ENCODE measurements around the gene KLK13. TPM values are rescaled to one million over a fixed set of nuclear protein-coding genes. Genes with fewer than 3 reads are reported as not detected.
A peak's percentile ranks its signal among the peaks of the same experiment; 100 is the strongest.

Gene KLK13
- total RNA-seq, 2 donors from 2014 or later: 0.52 to 31.6 TPM

DNA sequence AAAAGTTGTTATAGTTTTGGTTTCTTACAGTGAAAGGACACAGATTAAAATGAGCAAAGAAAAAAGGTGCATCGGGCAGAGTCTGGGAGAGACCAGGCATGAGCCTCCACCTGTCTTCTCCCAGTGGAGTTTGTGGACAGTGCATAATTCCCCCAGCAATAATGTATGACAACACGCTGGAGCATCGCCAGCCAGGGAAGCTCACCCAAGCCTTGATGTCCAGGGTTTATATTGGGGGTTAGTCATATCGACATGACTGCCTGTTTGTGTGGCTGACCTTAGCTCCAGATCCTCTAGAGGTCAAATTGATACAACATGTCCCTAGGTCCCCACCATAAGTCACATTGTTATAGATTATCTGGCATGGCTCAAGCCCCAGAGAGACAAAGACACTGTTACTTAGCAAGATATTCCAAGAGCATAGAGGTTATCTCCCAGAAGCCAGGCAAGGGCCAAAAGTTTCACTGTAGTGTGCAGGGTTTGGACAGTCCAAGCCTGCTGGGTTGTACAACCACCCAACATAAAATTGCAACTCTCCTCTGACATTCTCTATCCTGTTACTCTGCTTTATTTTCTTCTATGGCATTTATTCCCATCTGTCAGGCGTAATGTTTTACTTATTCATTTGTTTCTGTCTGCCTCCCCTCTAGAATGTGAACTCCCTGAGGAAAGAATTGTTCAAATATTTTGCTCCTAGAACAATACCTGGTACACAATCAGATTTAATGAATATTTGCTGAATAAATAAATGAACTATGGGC lies 5.6 kb upstream of the KLK13 start:
- no peaks in the 10 kb centered on the region for H3K36me3 ChIP-seq (replicated peaks in 1 of 2; ENCODE audit: insufficient read depth in 1 of 2, low read depth in 2 of 2)
- H3K27ac ChIP-seq: no peak overlapping the region
- peaks cover 11% of the 10 kb centered on the region for H3K4me1 ChIP-seq
- intact Hi-C loops (cut with DNase I): no loop called here
- no peak overlapping the region for H3K4me3 ChIP-seq
- TF ChIP-seq, protein P1, sequence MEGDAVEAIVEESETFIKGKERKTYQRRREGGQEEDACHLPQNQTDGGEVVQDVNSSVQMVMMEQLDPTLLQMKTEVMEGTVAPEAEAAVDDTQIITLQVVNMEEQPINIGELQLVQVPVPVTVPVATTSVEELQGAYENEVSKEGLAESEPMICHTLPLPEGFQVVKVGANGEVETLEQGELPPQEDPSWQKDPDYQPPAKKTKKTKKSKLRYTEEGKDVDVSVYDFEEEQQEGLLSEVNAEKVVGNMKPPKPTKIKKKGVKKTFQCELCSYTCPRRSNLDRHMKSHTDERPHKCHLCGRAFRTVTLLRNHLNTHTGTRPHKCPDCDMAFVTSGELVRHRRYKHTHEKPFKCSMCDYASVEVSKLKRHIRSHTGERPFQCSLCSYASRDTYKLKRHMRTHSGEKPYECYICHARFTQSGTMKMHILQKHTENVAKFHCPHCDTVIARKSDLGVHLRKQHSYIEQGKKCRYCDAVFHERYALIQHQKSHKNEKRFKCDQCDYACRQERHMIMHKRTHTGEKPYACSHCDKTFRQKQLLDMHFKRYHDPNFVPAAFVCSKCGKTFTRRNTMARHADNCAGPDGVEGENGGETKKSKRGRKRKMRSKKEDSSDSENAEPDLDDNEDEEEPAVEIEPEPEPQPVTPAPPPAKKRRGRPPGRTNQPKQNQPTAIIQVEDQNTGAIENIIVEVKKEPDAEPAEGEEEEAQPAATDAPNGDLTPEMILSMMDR (IDR thresholded peaks at IDR 0.05): no peak
- no peaks in the 10 kb centered on the region for H3K27me3 ChIP-seq
- DNase-seq (no peak), ATAC-seq (no peak)
- H3K9me3 ChIP-seq: no peaks in the 10 kb centered on the region
- WGBS, 2 donors: 65 to 71% methylated on average over 5 of the region's 5 CpGs

DNA sequence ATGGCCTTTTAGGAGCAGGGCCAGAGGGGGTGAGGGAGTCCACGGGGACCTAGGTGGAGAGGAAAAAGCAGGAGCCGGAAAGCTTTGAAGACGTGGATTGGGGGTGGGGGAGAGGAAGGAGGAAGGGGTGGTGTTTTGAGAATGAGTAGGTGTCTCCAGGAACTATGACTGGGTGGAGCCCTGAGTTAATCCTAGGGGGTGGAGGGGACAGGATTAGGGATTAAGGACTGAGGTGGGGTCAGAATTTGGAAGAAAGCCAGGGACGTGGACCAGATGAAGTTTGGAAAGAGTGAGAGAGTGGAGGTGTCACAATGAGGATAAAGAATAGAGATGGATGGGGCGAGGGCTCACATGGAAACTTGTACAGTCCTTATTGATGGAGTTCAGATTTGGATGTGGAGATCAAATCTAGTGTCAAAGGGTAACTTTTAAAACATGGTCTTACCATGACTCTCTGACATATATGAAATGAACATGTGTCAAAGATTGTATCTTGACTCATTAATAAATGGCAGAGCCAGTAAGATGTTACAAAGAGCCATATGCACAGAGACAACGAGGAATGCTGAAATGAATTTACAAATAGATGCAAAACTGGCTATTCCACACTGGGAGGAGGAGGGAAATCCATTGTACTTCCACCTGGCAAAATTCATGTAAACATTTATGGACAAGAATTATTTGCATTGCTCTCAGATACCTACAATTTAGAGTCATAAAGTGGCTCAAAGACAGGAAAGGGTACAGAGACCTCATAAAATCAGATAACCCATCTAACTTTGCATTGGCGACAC lies 1.7 kb upstream of the KLK13 start:
- ATAC-seq: no peak
- DNase-seq: no peak
- Histone ChIP-seq H3K27ac (no peak overlapping the region), H3K36me3 (replicated peaks in 1 of 2; ENCODE audit: insufficient read depth in 1 of 2, low read depth in 2 of 2) (no peaks in the 10 kb centered on the region), H3K27me3 (no peaks in the 10 kb centered on the region), H3K4me3 (no peak overlapping the region), H3K9me3 (no peaks in the 10 kb centered on the region), H3K4me1 (peaks cover 30% of the 10 kb centered on the region)
- intact Hi-C loops (cut with DNase I): no loop called here
- TF ChIP-seq POLR2A (IDR thresholded peaks at IDR 0.05): no peak
- TF ChIP-seq, protein P1 (IDR thresholded peaks at IDR 0.05): no peak
- 66 to 74% methylated on average over 7 of the region's 7 CpGs for WGBS, 2 donors

DNA sequence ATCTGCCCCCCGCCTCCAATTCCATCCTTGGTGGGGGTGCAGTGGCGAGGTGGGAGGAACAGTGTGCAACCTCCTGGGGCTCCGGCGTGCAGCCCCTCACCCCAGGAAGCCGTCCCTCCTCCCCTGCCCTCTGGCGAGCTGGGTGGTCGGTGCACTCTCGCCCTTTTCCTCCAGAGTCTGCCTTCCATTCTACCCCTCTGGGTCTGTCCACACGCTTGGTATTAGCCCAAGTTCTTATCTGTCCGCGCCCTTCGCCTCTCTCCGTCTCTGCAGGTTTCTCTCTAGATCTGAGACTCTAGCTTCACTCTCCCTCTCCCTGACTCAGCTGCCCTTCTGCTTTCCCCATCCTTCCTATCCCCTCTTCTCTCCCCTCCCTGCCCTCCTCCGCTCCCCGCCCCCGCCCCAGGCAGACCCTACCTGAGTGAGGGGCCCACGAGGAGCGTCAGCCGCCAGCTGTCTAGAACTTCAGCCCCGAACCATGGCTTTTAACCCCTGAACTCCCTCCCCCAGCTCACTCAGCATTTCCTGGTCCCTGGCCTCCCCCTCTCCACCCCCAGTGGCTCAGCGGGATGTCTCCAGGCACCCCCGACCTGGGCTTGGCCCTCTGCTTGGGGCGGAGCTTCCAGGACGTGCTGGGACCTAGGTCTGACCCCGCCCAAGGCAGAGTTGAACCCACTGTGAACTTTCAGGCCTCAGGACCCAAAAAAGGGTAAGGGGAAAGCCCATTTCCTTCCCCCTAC lies 499 bp upstream of the KLK13 start:
- no peak for TF ChIP-seq POLR2A (IDR thresholded peaks at IDR 0.05)
- TF ChIP-seq, protein P1 (IDR thresholded peaks at IDR 0.05): no peak
- Histone ChIP-seq H3K4me3 (no peak overlapping the region), H3K9me3 (no peaks in the 10 kb centered on the region), H3K4me1 (peaks cover 21% of the 10 kb centered on the region), H3K27ac (peak overlapping the region in 2 of 4 donors; percentile 41 to 63), H3K27me3 (no peaks in the 10 kb centered on the region), H3K36me3 (replicated peaks in 1 of 2; ENCODE audit: insufficient read depth in 1 of 2, low read depth in 2 of 2) (no peaks in the 10 kb centered on the region)
- peak; percentile 16 for ATAC-seq
- peak in 1 of 4 donors; percentile 25 for DNase-seq
- WGBS, 2 donors: 26 to 30% methylated on average over 23 to 24 of the region's 25 CpGs
- intact Hi-C loops (cut with DNase I): no loop called here

DNA sequence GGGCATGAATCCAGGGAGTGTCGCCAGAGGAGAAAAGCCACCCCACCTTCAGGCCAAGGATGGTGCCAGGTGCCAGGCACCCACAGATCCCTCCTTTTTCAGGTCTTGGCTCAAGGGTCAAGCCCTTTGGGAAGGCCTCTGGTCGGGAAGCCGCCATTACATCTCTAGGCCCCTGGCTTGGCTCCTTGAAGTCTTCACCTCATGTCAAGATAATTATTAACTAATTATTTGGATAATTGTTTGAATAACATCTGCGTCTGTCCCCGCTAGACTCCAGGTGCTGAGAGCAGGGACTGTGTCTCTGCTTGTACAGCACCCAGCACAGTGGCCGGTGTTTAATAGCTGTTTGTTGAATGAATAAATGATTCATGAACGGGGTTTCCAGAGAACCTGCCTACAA lies 1.2 kb downstream of the KLK13 start:
- H3K27ac ChIP-seq: peak overlapping the region in 2 of 4 donors; percentile 26 to 41
- ATAC-seq (peak; percentile 53), DNase-seq (peak in 3 of 4 donors; percentile 44 to 71 (median 54))
- WGBS, 2 donors: 44 to 48% methylated on average over 6 to 7 of the region's 7 CpGs
- H3K4me1 ChIP-seq: peaks cover 20% of the 10 kb centered on the region
- no peaks in the 10 kb centered on the region for H3K9me3 ChIP-seq
- no peaks in the 10 kb centered on the region for H3K36me3 ChIP-seq (replicated peaks in 1 of 2; ENCODE audit: insufficient read depth in 1 of 2, low read depth in 2 of 2)
- TF ChIP-seq, protein P1 (IDR thresholded peaks at IDR 0.05): no peak
- peak in 1 of 3 donors; percentile 18 for TF ChIP-seq POLR2A (IDR thresholded peaks at IDR 0.05)
- no peak overlapping the region for H3K4me3 ChIP-seq
- no peaks in the 10 kb centered on the region for H3K27me3 ChIP-seq
- intact Hi-C loops (cut with DNase I): no loop called here
